ENCODE measurements around the gene MUC5B.
"Not testable (repeated sequence)": the region's sequence is repeated elsewhere in the genome, so short reads cannot be mapped to it uniquely, and the experiment has no call there.

Gene MUC5B

GRCh38 chr11:1203505-1204271, 19.2 kb upstream of the MUC5B start:
- DNase-seq = no peak

- DNase-seq = no peak
These were observed 18.3 kb upstream of the MUC5B start for GRCh38 chr11:1204381-1205101.

- DNase-seq = no peak
These were observed 17.5 kb upstream of the MUC5B start for GRCh38 chr11:1205121-1205986.

GRCh38 chr11:1205987-1206331, 16.9 kb upstream of the MUC5B start:
- no peak for DNase-seq

- no peak for DNase-seq
These were observed 16.2 kb upstream of the MUC5B start for GRCh38 chr11:1206391-1207271.

GRCh38 chr11:1207401-1208143, 15.3 kb upstream of the MUC5B start:
- no peak for DNase-seq

GRCh38 chr11:1208144-1208393, 14.8 kb upstream of the MUC5B start:
- no peak for DNase-seq

GRCh38 chr11:1208394-1209261, 14.2 kb upstream of the MUC5B start:
- DNase-seq = no peak

GRCh38 chr11:1209371-1210057, 13.4 kb upstream of the MUC5B start:
- DNase-seq = no peak

- no peak for DNase-seq
These were observed 11.0 kb upstream of the MUC5B start for GRCh38 chr11:1211838-1212237.

GRCh38 chr11:1215826-1216225, 7.0 kb upstream of the MUC5B start:
- not testable (repeated sequence) for DNase-seq

GRCh38 chr11:1217151-1217550, 5.7 kb upstream of the MUC5B start:
- DNase-seq = no peak

- DNase-seq = no peak
These were observed 4.5 kb upstream of the MUC5B start for GRCh38 chr11:1218256-1218787.

GRCh38 chr11:1218788-1219445, 3.9 kb upstream of the MUC5B start:
- DNase-seq = no peak

GRCh38 chr11:1219446-1219833, 3.4 kb upstream of the MUC5B start:
- no peak for DNase-seq

- DNase-seq = no peak
These were observed 2.7 kb upstream of the MUC5B start for GRCh38 chr11:1219834-1220815.

GRCh38 chr11:1220941-1221721, 1.7 kb upstream of the MUC5B start:
- no peak for DNase-seq

All from COR-L47 (cell line).